GM12878 (cell line): ENCODE measurements around the gene SCUBE2. TPM values are rescaled to one million over a fixed set of nuclear protein-coding genes. Genes with fewer than 3 reads are reported as not detected.

ENCODE experiments used
- ATAC-seq: fragments of 200-7000 bp; cut with Tn5 transposase; 3 replicates; pipeline ENCODE4 v1.9.1; 2020; ENCODE audit warnings: mild to moderate bottlenecking, moderate library complexity
- BruUV-seq: library from RNA; stranded (reverse); fragments of 400-500 nt; replicated peaks from 2 replicates; lab custom pipeline; 2021; lab: Mats Ljungman, UMichigan
- CTCF ChIA-PET: fragments of 300-600 bp; sonication (Branson Sonifier 250); formaldehyde crosslinking; extraction: SDS; loops from one replicate; lab custom pipeline; 2021; ENCODE audit warnings: inconsistent platforms; lab: Yijun Ruan, JAX
- POLR2A ChIA-PET: fragments of 350-600 bp; formaldehyde crosslinking; extraction: SDS; loops from one replicate; lab custom pipeline; 2021; ENCODE audit warnings: inconsistent platforms; lab: Charles Lee
- RAD21 ChIA-PET: fragments of 300-600 bp; sonication (Branson Sonifier 250); formaldehyde crosslinking; loops from one replicate; lab custom pipeline; 2023; ENCODE audit warnings: antibody characterized with exemption; ENCODE audit not compliant: unreplicated experiment; lab: Charles Lee
- SMC1A ChIA-PET: fragments of 300-600 bp; sonication (Branson Sonifier 250); formaldehyde crosslinking; loops from one replicate; lab custom pipeline; 2023; ENCODE audit not compliant: unreplicated experiment, uncharacterized antibody; lab: Charles Lee
- DNase-seq: peaks from one replicate; pipeline ENCODE4 v3.0.0-alpha.2; 2011; ENCODE audit warnings: low read depth, low spot score
- FAIRE-seq: peaks from 3 replicates; lab custom pipeline; 2011; peaks lifted over from hg19 to GRCh38; lab: Jason Lieb, UNC
- H2AFZ ChIP-seq: 2 replicates; pipeline ENCODE4 v1.6.0; 2011; ENCODE audit warnings: low read depth, low read length, control low read depth; ENCODE audit not compliant: control insufficient read depth
- H3K27ac ChIP-seq: 2 replicates; pipeline ENCODE4 v1.5.1; 2011; ENCODE audit warnings: control low read depth; ENCODE audit not compliant: control insufficient read depth, insufficient read depth
- H3K27me3 ChIP-seq, 2 experiments: replicated peaks in 1 of 2; 2 replicates each; pipeline versions ENCODE4 v1.6.0 to v1.6.1; 2011; ENCODE audit warnings: low read length in 1 of 2; ENCODE audit not compliant: control insufficient read depth in 2 of 2, insufficient read depth in 2 of 2
- H3K36me3 ChIP-seq, 2 experiments: 2 replicates each; pipeline ENCODE4 v1.5.1; 2011; ENCODE audit warnings: low read length in 1 of 2; ENCODE audit not compliant: control insufficient read depth in 2 of 2, insufficient read depth in 2 of 2
- H3K4me1 ChIP-seq: 2 replicates; pipeline ENCODE4 v1.6.1; 2011; ENCODE audit warnings: mild to moderate bottlenecking, low read length, moderate library complexity, mixed read lengths; ENCODE audit not compliant: control insufficient read depth, insufficient read depth
- H3K4me2 ChIP-seq: 2 replicates; pipeline ENCODE4 v1.6.0; 2011; ENCODE audit warnings: control low read depth; ENCODE audit not compliant: control insufficient read depth, insufficient read depth
- H3K4me3 ChIP-seq: fragments of 200-600 bp; sonication (generic); 2 replicates; pipeline ENCODE4 v1.5.1; 2016
- H3K79me2 ChIP-seq: 2 replicates; pipeline ENCODE4 v1.6.0; 2011; ENCODE audit warnings: low read length; ENCODE audit not compliant: control insufficient read depth, insufficient read depth
- H3K9ac ChIP-seq: 2 replicates; pipeline ENCODE4 v1.8.0; 2011; ENCODE audit warnings: low read length, control low read depth, mixed read lengths; ENCODE audit not compliant: control insufficient read depth, insufficient read depth
- H3K9me3 ChIP-seq: replicated peaks from 3 replicates; pipeline ENCODE4 v1.5.1; 2011; ENCODE audit warnings: mild to moderate bottlenecking, low read length; ENCODE audit not compliant: control insufficient read depth, insufficient read depth
- H4K20me1 ChIP-seq: 2 replicates; pipeline ENCODE4 v1.6.0; 2011; ENCODE audit not compliant: control insufficient read depth, insufficient read depth
- BACH1 ChIP-seq: fragments of 450-650 bp; IDR thresholded peaks from 2 replicates; pipeline ENCODE4 v1.6.1; 2017; ENCODE audit warnings: mild to moderate bottlenecking, borderline replicate concordance
- CBFB ChIP-seq: IDR thresholded peaks from 2 replicates; pipeline ENCODE4 v1.6.1; 2016; ENCODE audit warnings: antibody characterized with exemption, low read depth
- ESRRA ChIP-seq: IDR thresholded peaks from 2 replicates; pipeline ENCODE4 v1.6.1; 2012; ENCODE audit warnings: mild to moderate bottlenecking, low read length, improper control_type of control experiment
- FOXM1 ChIP-seq: IDR thresholded peaks from 2 replicates; pipeline ENCODE4 v1.6.1; 2012; ENCODE audit warnings: low read depth, mild to moderate bottlenecking, inconsistent platforms, low read length, moderate library complexity
- KLF5 ChIP-seq: fragments of 450-650 bp; IDR thresholded peaks from 2 replicates; pipeline ENCODE4 v1.6.1; 2014; ENCODE audit warnings: mild to moderate bottlenecking; ENCODE audit not compliant: partially characterized antibody
- MEF2A ChIP-seq: IDR thresholded peaks from 2 replicates; pipeline ENCODE4 v1.6.1; 2011; ENCODE audit warnings: low read depth, mild to moderate bottlenecking, low read length, moderate library complexity; ENCODE audit not compliant: insufficient read depth
- NFIC ChIP-seq: IDR thresholded peaks from 2 replicates; pipeline ENCODE4 v1.6.1; 2012; ENCODE audit warnings: low read depth, mild to moderate bottlenecking, inconsistent platforms, low read length, moderate library complexity
- RAD51 ChIP-seq: fragments of 450-650 bp; IDR thresholded peaks from 2 replicates; pipeline ENCODE4 v1.6.1; 2016; ENCODE audit warnings: moderate library complexity, mild to moderate bottlenecking, inconsistent platforms
- RELA ChIP-seq: fragments of 450-650 bp; IDR thresholded peaks from 2 replicates; pipeline ENCODE4 v1.8.0; 2014; ENCODE audit warnings: borderline replicate concordance; ENCODE audit not compliant: partially characterized antibody
- ZBED1 ChIP-seq: IDR thresholded peaks from 2 replicates; pipeline ENCODE4 v1.6.1; 2016; ENCODE audit warnings: borderline replicate concordance
- WGBS: methylation state at CpG from one replicate; pipeline ENCODE4 v1.1.6; 2016; ENCODE audit warnings: low lambda C conversion rate; ENCODE audit not compliant: insufficient replicate concordance, insufficient coverage; ENCODE audit errors: missing lambda C conversion rate; 5-methylcytosine and 5-hydroxymethylcytosine counted together
- in situ Hi-C: fragments of 300-500 bp; cut with MboI; formaldehyde crosslinking; loops from 9 replicates; pipeline ENCODE4 v1.14.3; 2018; ENCODE audit warnings: mixed read lengths
- intact Hi-C: fragments of 100-400 bp; cut with micrococcal nuclease; formaldehyde crosslinking; loops from one replicate; pipeline ENCODE4 v1.14.2; 2022; ENCODE audit not compliant: unreplicated experiment
- polyA plus RNA-seq, 11 experiments: library from polyadenylated mRNA; depleted of rRNA in 4 of 11; unstranded in 6 of 11; stranded (reverse) in 5 of 11; fragments of >200 nt; fragmentation: Nextera tagmentation in 4 of 11; fragmentation: Illumina TruSeq in 1 of 11; extraction: Ambion mirVana in 4 of 11; extraction: Trizol in 1 of 11; gene quantifications; 1 replicate in 1 of 11; 2 replicates in 10 of 11; pipeline versions ENCODE4 v1.2.1 to v1.2.3, GENCODE V29; 2011 to 2016; ENCODE audit warnings: inconsistent platforms in 2 of 11, missing spikeins in 2 of 11, low read depth in 1 of 11
- total RNA-seq, 4 experiments: library from RNA; depleted of rRNA in 3 of 4; stranded (reverse); fragments of >200 nt in 3 of 4; fragmentation: Illumina TruSeq in 1 of 4; extraction: Trizol in 1 of 4; gene quantifications; 2 replicates each; pipeline versions ENCODE4 v1.2.1 to v1.2.3, GENCODE V29; 2013 to 2021
- TF ChIP-seq, protein P1 (sequence below): fragments of 450-650 bp; IDR thresholded peaks from 2 replicates; pipeline ENCODE4 v1.6.1; 2017; ENCODE audit warnings: mild to moderate bottlenecking, moderate library complexity
- TF ChIP-seq, protein P2 (sequence below): fragments of 450-650 bp; IDR thresholded peaks from 2 replicates; pipeline ENCODE4 v1.6.1; 2016; ENCODE audit warnings: mild to moderate bottlenecking
- TF ChIP-seq, protein P3 (sequence below): fragments of 450-650 bp; IDR thresholded peaks from 2 replicates; pipeline ENCODE4 v1.6.1; 2017; ENCODE audit warnings: mild to moderate bottlenecking, moderate library complexity

The SCUBE2 gene
- total and polyA plus RNA-seq, 10 of the 15 experiments (the other 5 are each of a cell fraction or from before 2014, with no cell fraction given), result 0.12 to 0.56 (median 0.31) TPM; not detected in 2

DNA sequence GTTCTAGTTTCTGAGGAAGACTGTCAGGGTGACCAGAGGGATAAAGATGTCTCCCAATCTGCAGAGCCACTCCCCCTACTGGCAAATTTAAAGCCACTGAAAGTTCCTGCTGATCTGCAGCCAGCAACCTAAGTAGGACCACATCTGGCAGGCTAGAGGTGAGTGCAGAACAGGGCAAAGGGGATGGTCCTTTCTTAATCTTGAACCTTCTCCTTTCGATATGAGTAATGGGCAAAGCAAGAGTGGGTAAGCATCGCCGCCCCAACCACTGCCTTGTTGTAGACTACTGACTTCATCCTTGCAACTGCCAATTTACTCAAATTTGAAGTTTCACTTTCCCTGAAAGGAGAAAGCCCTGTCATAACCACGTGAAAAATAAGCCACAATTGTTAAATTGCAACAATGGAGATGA lies 30.7 kb downstream of the SCUBE2 start:
- SMC1A ChIA-PET, result interaction anchor here (0.7 to 6.6 kb wide), 12 partner anchors 9 to 101 kb away, joined by 3 to 29 read pairs (median 4); no protein-coding TSS in a partner anchor
- FAIRE-seq (peak; percentile 99), ATAC-seq (peak; percentile 99), DNase-seq (peak; percentile 97)
- Histone ChIP-seq H3K9ac (no peak overlapping the region), H4K20me1 (no peaks in the 10 kb centered on the region), H3K4me2 (peak overlapping the region; percentile 85), H2AFZ (peak overlapping the region; percentile 39), H3K9me3 (no peaks in the 10 kb centered on the region; the same call in 2 of the 3 replicates), H3K36me3 (no peaks in the 10 kb centered on the region), H3K27me3 (no peaks in the 10 kb centered on the region), H3K79me2 (no peaks in the 10 kb centered on the region), H3K4me1 (peaks cover 16% of the 10 kb centered on the region), H3K27ac (no peak overlapping the region), H3K4me3 (no peak overlapping the region)
- under 1% methylated on average over 4 of the region's 4 CpGs for WGBS
- in situ Hi-C loops (no loop called here), intact Hi-C loops (loop anchor here (2.0 to 5.0 kb wide), 2 partner anchors 46 to 98 kb away; partner anchors contain the start of gene TMEM9B)
- no TSS peak for BruUV-seq
- CTCF ChIA-PET, result interaction anchor here (0.7 to 2.5 kb wide), 13 partner anchors 10 to 711 kb away, joined by 3 to 22 read pairs (median 4); no protein-coding TSS in a partner anchor
- RAD21 ChIA-PET, result interaction anchor here (0.6 to 1.8 kb wide), 9 partner anchors 11 to 148 kb away, joined by 3 to 9 read pairs (median 3); no protein-coding TSS in a partner anchor
- POLR2A ChIA-PET, result interaction anchor here (0.5 to 1.3 kb wide), 3 partner anchors 96 to 261 kb away, joined by 3 to 5 read pairs (median 3); partner anchors contain the start of gene TMEM9B
- TF ChIP-seq BACH1 (peak; percentile 89), CBFB (peak; percentile 67; the same call in 1 of the 2 replicates), ESRRA (peak; percentile 52; the same call in 1 of the 2 replicates), MEF2A (peak; percentile 85; the same call in 1 of the 2 replicates), RELA (peak; percentile 29), NFIC (peak; percentile 98), RAD51 (peak; percentile 78), FOXM1 (peak; percentile 96), ZBED1 (peak; percentile 97; the same call in 1 of the 2 replicates), KLF5 (peak; percentile 49)
- TF ChIP-seq, protein P1, sequence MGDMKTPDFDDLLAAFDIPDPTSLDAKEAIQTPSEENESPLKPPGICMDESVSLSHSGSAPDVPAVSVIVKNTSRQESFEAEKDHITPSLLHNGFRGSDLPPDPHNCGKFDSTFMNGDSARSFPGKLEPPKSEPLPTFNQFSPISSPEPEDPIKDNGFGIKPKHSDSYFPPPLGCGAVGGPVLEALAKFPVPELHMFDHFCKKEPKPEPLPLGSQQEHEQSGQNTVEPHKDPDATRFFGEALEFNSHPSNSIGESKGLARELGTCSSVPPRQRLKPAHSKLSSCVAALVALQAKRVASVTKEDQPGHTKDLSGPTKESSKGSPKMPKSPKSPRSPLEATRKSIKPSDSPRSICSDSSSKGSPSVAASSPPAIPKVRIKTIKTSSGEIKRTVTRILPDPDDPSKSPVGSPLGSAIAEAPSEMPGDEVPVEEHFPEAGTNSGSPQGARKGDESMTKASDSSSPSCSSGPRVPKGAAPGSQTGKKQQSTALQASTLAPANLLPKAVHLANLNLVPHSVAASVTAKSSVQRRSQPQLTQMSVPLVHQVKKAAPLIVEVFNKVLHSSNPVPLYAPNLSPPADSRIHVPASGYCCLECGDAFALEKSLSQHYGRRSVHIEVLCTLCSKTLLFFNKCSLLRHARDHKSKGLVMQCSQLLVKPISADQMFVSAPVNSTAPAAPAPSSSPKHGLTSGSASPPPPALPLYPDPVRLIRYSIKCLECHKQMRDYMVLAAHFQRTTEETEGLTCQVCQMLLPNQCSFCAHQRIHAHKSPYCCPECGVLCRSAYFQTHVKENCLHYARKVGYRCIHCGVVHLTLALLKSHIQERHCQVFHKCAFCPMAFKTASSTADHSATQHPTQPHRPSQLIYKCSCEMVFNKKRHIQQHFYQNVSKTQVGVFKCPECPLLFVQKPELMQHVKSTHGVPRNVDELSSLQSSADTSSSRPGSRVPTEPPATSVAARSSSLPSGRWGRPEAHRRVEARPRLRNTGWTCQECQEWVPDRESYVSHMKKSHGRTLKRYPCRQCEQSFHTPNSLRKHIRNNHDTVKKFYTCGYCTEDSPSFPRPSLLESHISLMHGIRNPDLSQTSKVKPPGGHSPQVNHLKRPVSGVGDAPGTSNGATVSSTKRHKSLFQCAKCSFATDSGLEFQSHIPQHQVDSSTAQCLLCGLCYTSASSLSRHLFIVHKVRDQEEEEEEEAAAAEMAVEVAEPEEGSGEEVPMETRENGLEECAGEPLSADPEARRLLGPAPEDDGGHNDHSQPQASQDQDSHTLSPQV, result no peak
- TF ChIP-seq, protein P2, sequence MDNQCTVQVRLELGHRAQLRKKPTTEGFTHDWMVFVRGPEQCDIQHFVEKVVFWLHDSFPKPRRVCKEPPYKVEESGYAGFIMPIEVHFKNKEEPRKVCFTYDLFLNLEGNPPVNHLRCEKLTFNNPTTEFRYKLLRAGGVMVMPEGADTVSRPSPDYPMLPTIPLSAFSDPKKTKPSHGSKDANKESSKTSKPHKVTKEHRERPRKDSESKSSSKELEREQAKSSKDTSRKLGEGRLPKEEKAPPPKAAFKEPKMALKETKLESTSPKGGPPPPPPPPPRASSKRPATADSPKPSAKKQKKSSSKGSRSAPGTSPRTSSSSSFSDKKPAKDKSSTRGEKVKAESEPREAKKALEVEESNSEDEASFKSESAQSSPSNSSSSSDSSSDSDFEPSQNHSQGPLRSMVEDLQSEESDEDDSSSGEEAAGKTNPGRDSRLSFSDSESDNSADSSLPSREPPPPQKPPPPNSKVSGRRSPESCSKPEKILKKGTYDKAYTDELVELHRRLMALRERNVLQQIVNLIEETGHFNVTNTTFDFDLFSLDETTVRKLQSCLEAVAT, result peak; percentile 88
- TF ChIP-seq, protein P3, sequence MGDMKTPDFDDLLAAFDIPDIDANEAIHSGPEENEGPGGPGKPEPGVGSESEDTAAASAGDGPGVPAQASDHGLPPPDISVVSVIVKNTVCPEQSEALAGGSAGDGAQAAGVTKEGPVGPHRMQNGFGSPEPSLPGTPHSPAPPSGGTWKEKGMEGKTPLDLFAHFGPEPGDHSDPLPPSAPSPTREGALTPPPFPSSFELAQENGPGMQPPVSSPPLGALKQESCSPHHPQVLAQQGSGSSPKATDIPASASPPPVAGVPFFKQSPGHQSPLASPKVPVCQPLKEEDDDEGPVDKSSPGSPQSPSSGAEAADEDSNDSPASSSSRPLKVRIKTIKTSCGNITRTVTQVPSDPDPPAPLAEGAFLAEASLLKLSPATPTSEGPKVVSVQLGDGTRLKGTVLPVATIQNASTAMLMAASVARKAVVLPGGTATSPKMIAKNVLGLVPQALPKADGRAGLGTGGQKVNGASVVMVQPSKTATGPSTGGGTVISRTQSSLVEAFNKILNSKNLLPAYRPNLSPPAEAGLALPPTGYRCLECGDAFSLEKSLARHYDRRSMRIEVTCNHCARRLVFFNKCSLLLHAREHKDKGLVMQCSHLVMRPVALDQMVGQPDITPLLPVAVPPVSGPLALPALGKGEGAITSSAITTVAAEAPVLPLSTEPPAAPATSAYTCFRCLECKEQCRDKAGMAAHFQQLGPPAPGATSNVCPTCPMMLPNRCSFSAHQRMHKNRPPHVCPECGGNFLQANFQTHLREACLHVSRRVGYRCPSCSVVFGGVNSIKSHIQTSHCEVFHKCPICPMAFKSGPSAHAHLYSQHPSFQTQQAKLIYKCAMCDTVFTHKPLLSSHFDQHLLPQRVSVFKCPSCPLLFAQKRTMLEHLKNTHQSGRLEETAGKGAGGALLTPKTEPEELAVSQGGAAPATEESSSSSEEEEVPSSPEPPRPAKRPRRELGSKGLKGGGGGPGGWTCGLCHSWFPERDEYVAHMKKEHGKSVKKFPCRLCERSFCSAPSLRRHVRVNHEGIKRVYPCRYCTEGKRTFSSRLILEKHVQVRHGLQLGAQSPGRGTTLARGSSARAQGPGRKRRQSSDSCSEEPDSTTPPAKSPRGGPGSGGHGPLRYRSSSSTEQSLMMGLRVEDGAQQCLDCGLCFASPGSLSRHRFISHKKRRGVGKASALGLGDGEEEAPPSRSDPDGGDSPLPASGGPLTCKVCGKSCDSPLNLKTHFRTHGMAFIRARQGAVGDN, result 0 out of 2 replicates have a peak, but pooled peaks have one; percentile 34
